ENCODE data around the gene YIF1A. TPM values are rescaled to one million over a fixed set of nuclear protein-coding genes. Genes with fewer than 3 reads are reported as not detected.

The YIF1A gene
- total RNA-seq, 4 donors from 2014 or later, result 39.4 to 79.3 (median 64.5) TPM

GRCh38 chr11:66294626-66295620 is 6.0 kb upstream of the YIF1A start:
- H3K27ac ChIP-seq, result no peak overlapping the region
- H3K4me1 ChIP-seq, result peaks cover 0 to 20% (median 7%) of the 10 kb centered on the region in 3 donors
- H3K27me3 ChIP-seq, result peaks cover 60% of the 10 kb centered on the region
- no peak overlapping the region for H3K4me3 ChIP-seq
- TF ChIP-seq, protein P1, sequence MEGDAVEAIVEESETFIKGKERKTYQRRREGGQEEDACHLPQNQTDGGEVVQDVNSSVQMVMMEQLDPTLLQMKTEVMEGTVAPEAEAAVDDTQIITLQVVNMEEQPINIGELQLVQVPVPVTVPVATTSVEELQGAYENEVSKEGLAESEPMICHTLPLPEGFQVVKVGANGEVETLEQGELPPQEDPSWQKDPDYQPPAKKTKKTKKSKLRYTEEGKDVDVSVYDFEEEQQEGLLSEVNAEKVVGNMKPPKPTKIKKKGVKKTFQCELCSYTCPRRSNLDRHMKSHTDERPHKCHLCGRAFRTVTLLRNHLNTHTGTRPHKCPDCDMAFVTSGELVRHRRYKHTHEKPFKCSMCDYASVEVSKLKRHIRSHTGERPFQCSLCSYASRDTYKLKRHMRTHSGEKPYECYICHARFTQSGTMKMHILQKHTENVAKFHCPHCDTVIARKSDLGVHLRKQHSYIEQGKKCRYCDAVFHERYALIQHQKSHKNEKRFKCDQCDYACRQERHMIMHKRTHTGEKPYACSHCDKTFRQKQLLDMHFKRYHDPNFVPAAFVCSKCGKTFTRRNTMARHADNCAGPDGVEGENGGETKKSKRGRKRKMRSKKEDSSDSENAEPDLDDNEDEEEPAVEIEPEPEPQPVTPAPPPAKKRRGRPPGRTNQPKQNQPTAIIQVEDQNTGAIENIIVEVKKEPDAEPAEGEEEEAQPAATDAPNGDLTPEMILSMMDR (IDR thresholded peaks at IDR 0.05), result no peak
- TF ChIP-seq POLR2A (IDR thresholded peaks at IDR 0.05) (no peak), EP300 (IDR thresholded peaks at IDR 0.05) (no peak), POLR2AphosphoS5 (IDR thresholded peaks at IDR 0.05) (no peak)
- WGBS, 2 donors (ENCODE audit: low coverage in 1 of 2), result no CpG with 5 or more reads among the region's 123 CpGs
- ATAC-seq, result no peak
- no peaks in the 10 kb centered on the region for H3K36me3 ChIP-seq
- H3K9me3 ChIP-seq, result no peaks in the 10 kb centered on the region

GRCh38 chr11:66293777-66294625 is 5.1 kb upstream of the YIF1A start:
- WGBS, 2 donors (ENCODE audit: low coverage in 1 of 2), result 67 to 83% methylated on average over 2 to 6 of the region's 30 CpGs
- H3K4me1 ChIP-seq, result peaks cover 0 to 26% (median 12%) of the 10 kb centered on the region in 3 donors
- peaks cover 60% of the 10 kb centered on the region for H3K27me3 ChIP-seq
- TF ChIP-seq, protein P1 (IDR thresholded peaks at IDR 0.05), result no peak
- TF ChIP-seq POLR2AphosphoS5 (IDR thresholded peaks at IDR 0.05) (no peak), EP300 (IDR thresholded peaks at IDR 0.05) (no peak), POLR2A (IDR thresholded peaks at IDR 0.05) (no peak)
- H3K9me3 ChIP-seq, result no peaks in the 10 kb centered on the region
- H3K27ac ChIP-seq, result no peak overlapping the region
- H3K36me3 ChIP-seq, result no peaks in the 10 kb centered on the region
- H3K4me3 ChIP-seq, result no peak overlapping the region
- ATAC-seq, result no peak

- H3K36me3 ChIP-seq, result no peaks in the 10 kb centered on the region
- whole genome bisulfite sequencing, 2 donors (ENCODE audit: low coverage in 1 of 2), result 67% methylated on average over 3 of the region's 4 CpGs; no CpG with 5 or more reads in 1 of the 2 donors
- no peak overlapping the region for H3K4me3 ChIP-seq
- TF ChIP-seq EP300 (IDR thresholded peaks at IDR 0.05) (no peak), POLR2AphosphoS5 (IDR thresholded peaks at IDR 0.05) (no peak), POLR2A (IDR thresholded peaks at IDR 0.05) (no peak)
- TF ChIP-seq, protein P1 (IDR thresholded peaks at IDR 0.05), result no peak
- no peak for ATAC-seq
- peaks cover 0 to 28% (median 12%) of the 10 kb centered on the region in 3 donors for H3K4me1 ChIP-seq
- no peaks in the 10 kb centered on the region for H3K9me3 ChIP-seq
- no peak overlapping the region for H3K27ac ChIP-seq
- peaks cover 60% of the 10 kb centered on the region for H3K27me3 ChIP-seq
These were observed 4.4 kb upstream of the YIF1A start for GRCh38 chr11:66293352-66293751.

GRCh38 chr11:66292543-66293332 is 3.8 kb upstream of the YIF1A start:
- no peak for ATAC-seq
- Histone ChIP-seq H3K27me3 (peaks cover 60% of the 10 kb centered on the region), H3K27ac (no peak overlapping the region), H3K36me3 (no peaks in the 10 kb centered on the region), H3K4me3 (no peak overlapping the region), H3K4me1 (peaks cover 0 to 34% (median 12%) of the 10 kb centered on the region in 3 donors), H3K9me3 (no peaks in the 10 kb centered on the region)
- WGBS, 2 donors (ENCODE audit: low coverage in 1 of 2), result 49 to 53% methylated on average over 5 to 9 of the region's 17 CpGs
- TF ChIP-seq POLR2A (IDR thresholded peaks at IDR 0.05) (no peak), EP300 (IDR thresholded peaks at IDR 0.05) (no peak), POLR2AphosphoS5 (IDR thresholded peaks at IDR 0.05) (no peak)
- TF ChIP-seq, protein P1 (IDR thresholded peaks at IDR 0.05), result no peak
